Liver (tissue), 9 donors: ENCODE data around the gene TUB. TPM values are rescaled to one million over a fixed set of nuclear protein-coding genes. Genes with fewer than 3 reads are reported as not detected.

Experiments
- DNase-seq: peaks from one replicate; pipeline ENCODE4 v3.0.0-alpha.2; 2017; ENCODE audit warnings: low spot score
- H3K27ac ChIP-seq, 2 donors: one replicate each; pipeline ENCODE4 v1.7.0; 2013; ENCODE audit warnings: inconsistent platforms in 2 of 2, low read length in 2 of 2, control low read depth in 1 of 2, low read depth in 1 of 2, mild to moderate bottlenecking in 1 of 2
- H3K27me3 ChIP-seq, 4 donors: one replicate each; pipeline versions ENCODE4 v1.6.1 to v1.7.0; 2013; ENCODE audit warnings: low read length in 3 of 4, inconsistent platforms in 1 of 4, mild to moderate bottlenecking in 1 of 4, moderate library complexity in 1 of 4; ENCODE audit not compliant: control insufficient read depth in 4 of 4, insufficient read depth in 4 of 4
- H3K36me3 ChIP-seq, 4 donors: one replicate each; pipeline versions ENCODE4 v1.6.1 to v1.7.0; 2013; ENCODE audit warnings: low read length in 3 of 4, mild to moderate bottlenecking in 3 of 4, low read depth in 1 of 4, moderate library complexity in 1 of 4; ENCODE audit not compliant: control insufficient read depth in 4 of 4, insufficient read depth in 3 of 4
- H3K4me1 ChIP-seq, 4 donors: one replicate each; pipeline versions ENCODE4 v1.6.1 to v1.7.0; 2013; ENCODE audit warnings: low read length in 3 of 4, mild to moderate bottlenecking in 3 of 4, moderate library complexity in 1 of 4; ENCODE audit not compliant: control insufficient read depth in 4 of 4, insufficient read depth in 4 of 4
- H3K4me3 ChIP-seq, 3 donors: one replicate each; pipeline versions ENCODE4 v1.6.1 to v1.7.0; 2013; ENCODE audit warnings: low read length in 3 of 3, control low read depth in 1 of 3, low read depth in 1 of 3, mild to moderate bottlenecking in 1 of 3
- H3K9ac ChIP-seq, 2 donors: one replicate each; pipeline ENCODE4 v1.7.0; 2013; ENCODE audit warnings: low read length in 2 of 2, mild to moderate bottlenecking in 2 of 2, moderate library complexity in 2 of 2, control low read depth in 1 of 2, low read depth in 1 of 2
- H3K9me3 ChIP-seq, 4 donors: one replicate each; pipeline versions ENCODE4 v1.6.1 to v1.7.0; 2013; ENCODE audit warnings: low read length in 3 of 4; ENCODE audit not compliant: control insufficient read depth in 4 of 4
- ATF3 ChIP-seq: IDR thresholded peaks from 2 replicates; pipeline ENCODE4 v1.6.1; 2016; ENCODE audit warnings: antibody characterized with exemption
- CTCF ChIP-seq: fragments of 150-350 bp; IDR thresholded peaks from 2 replicates; pipeline ENCODE4 v1.5.1; 2017; ENCODE audit warnings: improper control_type of control experiment, low read depth, low read length; ENCODE audit not compliant: missing input control
- EGR1 ChIP-seq, 2 donors: IDR thresholded peaks; 2 replicates each; pipeline ENCODE4 v1.6.1; 2016 to 2018; ENCODE audit warnings: antibody characterized with exemption in 2 of 2, low read depth in 2 of 2
- FOXA1 ChIP-seq: IDR thresholded peaks from 2 replicates; pipeline ENCODE4 v1.6.1; 2016; ENCODE audit warnings: antibody characterized with exemption
- FOXA2 ChIP-seq: IDR thresholded peaks from 2 replicates; pipeline ENCODE4 v1.6.1; 2016; ENCODE audit warnings: antibody characterized with exemption
- GABPA ChIP-seq, 2 donors: IDR thresholded peaks in 1 of 2; conservative IDR thresholded peaks in 1 of 2; 2 replicates each; pipeline ENCODE4 v1.6.1; 2016; ENCODE audit warnings: antibody characterized with exemption in 2 of 2, mild to moderate bottlenecking in 1 of 2, moderate library complexity in 1 of 2
- HNF4A ChIP-seq, 2 donors: conservative IDR thresholded peaks; 2 replicates each; pipeline ENCODE4 v1.6.1; 2016; ENCODE audit warnings: antibody characterized with exemption in 2 of 2, mild to moderate bottlenecking in 2 of 2
- HNF4G ChIP-seq: IDR thresholded peaks from 2 replicates; pipeline ENCODE4 v1.6.1; 2016; ENCODE audit warnings: antibody characterized with exemption
- JUND ChIP-seq, 2 donors: IDR thresholded peaks; 2 replicates each; pipeline ENCODE4 v1.6.1; 2016; ENCODE audit warnings: antibody characterized with exemption in 2 of 2
- MAX ChIP-seq: IDR thresholded peaks from 2 replicates; pipeline ENCODE4 v1.6.1; 2016; ENCODE audit warnings: antibody characterized with exemption
- NR2F2 ChIP-seq: IDR thresholded peaks from 2 replicates; pipeline ENCODE4 v1.6.1; 2016; ENCODE audit warnings: antibody characterized with exemption
- RAD21 ChIP-seq, 2 donors: IDR thresholded peaks; 2 replicates each; pipeline ENCODE4 v1.6.1; 2016; ENCODE audit warnings: antibody characterized with exemption in 2 of 2, mild to moderate bottlenecking in 2 of 2
- REST ChIP-seq: IDR thresholded peaks from 2 replicates; pipeline ENCODE4 v1.6.1; 2016; ENCODE audit warnings: antibody characterized with exemption, mild to moderate bottlenecking
- RXRA ChIP-seq, 2 donors: IDR thresholded peaks; 2 replicates each; pipeline ENCODE4 v1.6.1; 2017 to 2018; ENCODE audit warnings: antibody characterized with exemption in 2 of 2, mild to moderate bottlenecking in 1 of 2
- SP1 ChIP-seq: IDR thresholded peaks from 2 replicates; pipeline ENCODE4 v1.6.1; 2018; ENCODE audit warnings: antibody characterized with exemption, mild to moderate bottlenecking
- TAF1 ChIP-seq: conservative IDR thresholded peaks from 2 replicates; pipeline ENCODE4 v1.6.1; 2016; ENCODE audit warnings: antibody characterized with exemption, mild to moderate bottlenecking
- YY1 ChIP-seq: IDR thresholded peaks from 2 replicates; pipeline ENCODE4 v1.6.1; 2016; ENCODE audit warnings: antibody characterized with exemption, mild to moderate bottlenecking
- ZBTB33 ChIP-seq: IDR thresholded peaks from 2 replicates; pipeline ENCODE4 v1.6.1; 2016; ENCODE audit warnings: antibody characterized with exemption
- WGBS: extraction: QIAGEN DNeasy Blood & Tissue Kit; methylation state at CpG from one replicate; pipeline ENCODE4 v1.1.7; 2013; 5-methylcytosine and 5-hydroxymethylcytosine counted together
- polyA plus RNA-seq, 2 donors: library from polyadenylated mRNA; stranded (reverse) in 1 of 2; unstranded in 1 of 2; fragments of 200-250 nt in 1 of 2; fragments of >200 nt in 1 of 2; fragmentation: Nextera tagmentation in 1 of 2; extraction: Ambion mirVana in 1 of 2; gene quantifications; one replicate each; pipeline versions ENCODE4 v1.2.1 to v1.2.3, GENCODE V29; 2013 to 2015
- total RNA-seq, 2 donors: library from RNA; depleted of rRNA; stranded (reverse); fragments of >200 nt; gene quantifications; one replicate each; pipeline ENCODE4 v1.2.3, GENCODE V29; 2014
- donor health status: healthy.
- donor health status: healthy.
- donor health status: healthy.
- donor health status: healthy.
- donor health status: healthy.

Gene TUB
- total and polyA plus RNA-seq, 4 donors: 0.15 to 1.3 (median 0.66) TPM

- H3K27me3 ChIP-seq: no peaks in the 10 kb centered on the region
- no peaks in the 10 kb centered on the region for H3K4me1 ChIP-seq
- H3K27ac ChIP-seq: no peak overlapping the region
- no peaks in the 10 kb centered on the region for H3K9me3 ChIP-seq
- 89% methylated on average over 6 of the region's 6 CpGs for WGBS
- H3K9ac ChIP-seq: no peak overlapping the region
- DNase-seq: no peak
- TF ChIP-seq FOXA1 (no peak), NR2F2 (no peak), SP1 (no peak), HNF4A (conservative IDR thresholded peaks at IDR 0.05) (no peak), YY1 (no peak), TAF1 (no peak), REST (no peak), GABPA (IDR thresholded peaks at IDR 0.05 in 1 of 2, conservative IDR thresholded peaks at IDR 0.05 in 1 of 2) (no peak), RAD21 (IDR thresholded peaks at IDR 0.05) (no peak), ATF3 (no peak), CTCF (no peak), EGR1 (IDR thresholded peaks at IDR 0.05; ENCODE audit: low read depth in 2 of 2) (no peak), ZBTB33 (no peak), RXRA (IDR thresholded peaks at IDR 0.05) (no peak), HNF4G (no peak), JUND (IDR thresholded peaks at IDR 0.05) (no peak), MAX (no peak), FOXA2 (no peak)
- no peak overlapping the region for H3K4me3 ChIP-seq
- H3K36me3 ChIP-seq: no peaks in the 10 kb centered on the region
These were observed 68.7 kb downstream of the TUB start for GRCh38 chr11:8149726-8150125.

Other genes starting within 250 kb of the TUB start
- not detected for gene OR10A6, start 149.9 kb upstream of the TUB start, total RNA-seq
- gene OR10A6, start 149.9 kb upstream of the TUB start, polyA plus RNA-seq: not detected
- not detected for gene OR10A3, start 139.5 kb upstream of the TUB start, total RNA-seq
- gene OR10A3, start 139.5 kb upstream of the TUB start, polyA plus RNA-seq: not detected
- not detected for gene NLRP10, start 115.8 kb upstream of the TUB start, total RNA-seq
- not detected for gene NLRP10, start 115.8 kb upstream of the TUB start, polyA plus RNA-seq
- gene EIF3F, start 93.9 kb upstream of the TUB start, total RNA-seq: 100 to 1,000 TPM in 1 of 2 donors, 10 to 100 TPM in 1; 68.4 to 246 TPM
- gene EIF3F, start 93.9 kb upstream of the TUB start, polyA plus RNA-seq: 100 to 1,000 TPM in 1 of 2 donors, 10 to 100 TPM in 1; 59.4 to 226 TPM
- gene RIC3, start 87.8 kb downstream of the TUB start, total RNA-seq: 1 to 10 TPM in 1 of 2 donors, under 1 TPM in 1; 0.89 to 9.8 TPM
- 1 to 10 TPM; 1.7 to 7.4 TPM for gene RIC3, start 87.8 kb downstream of the TUB start, polyA plus RNA-seq
- not detected for gene LMO1, start 182.7 kb downstream of the TUB start, total RNA-seq
- gene LMO1, start 182.7 kb downstream of the TUB start, polyA plus RNA-seq: not detected